Stimulated activated CD8-positive, alpha-beta memory T cell treated with anti-CD3 and anti-CD28 coated beads, Interleukin-15, amount 100 ng/mL, for 4 hours (primary cell): ENCODE measurements around the gene CITED2.
"Not testable (repeated sequence)": the region's sequence is repeated elsewhere in the genome, so short reads cannot be mapped to it uniquely, and the experiment has no call there.

Experiments
- DNase-seq, 2 donors: peaks; one replicate each; pipeline ENCODE4 v3.0.0-alpha.2; 2020; ENCODE audit warnings: low read depth in 2 of 2

CITED2 gene

GRCh38 chr6:139374357-139375225, at the start of gene CITED2:
Gene CITED2, minus strand, starts transcription at chr6:139374648. Its CDS starts 704 bp downstream, at chr6:139373944.
- peak; percentile 82 for DNase-seq

GRCh38 chr6:139423037-139423703, 48.7 kb upstream of the CITED2 start:
- no peak for DNase-seq

GRCh38 chr6:139422105-139423036, 47.9 kb upstream of the CITED2 start:
- DNase-seq, result no peak

- DNase-seq, result no peak
Observed at GRCh38 chr6:139418481-139419132, 44.2 kb upstream of the CITED2 start.

GRCh38 chr6:139416146-139416545, 41.7 kb upstream of the CITED2 start:
- no peak for DNase-seq

- no peak for DNase-seq
Observed at GRCh38 chr6:139415365-139415764, 40.9 kb upstream of the CITED2 start.

- DNase-seq, result not testable (repeated sequence)
Observed at GRCh38 chr6:139412103-139412502, 37.7 kb upstream of the CITED2 start.

- no peak for DNase-seq
Observed at GRCh38 chr6:139409026-139409425, 34.6 kb upstream of the CITED2 start.

- no peak for DNase-seq
Observed at GRCh38 chr6:139407718-139408222, 33.3 kb upstream of the CITED2 start.

- no peak for DNase-seq
Observed at GRCh38 chr6:139406577-139407343, 32.3 kb upstream of the CITED2 start.

- DNase-seq, result no peak
Observed at GRCh38 chr6:139402876-139403386, 28.5 kb upstream of the CITED2 start.

- no peak for DNase-seq
Observed at GRCh38 chr6:139398658-139399057, 24.2 kb upstream of the CITED2 start.

GRCh38 chr6:139395891-139396301, 21.4 kb upstream of the CITED2 start:
- DNase-seq, result no peak

GRCh38 chr6:139395371-139395770, 20.9 kb upstream of the CITED2 start:
- no peak for DNase-seq

GRCh38 chr6:139394027-139394649, 19.7 kb upstream of the CITED2 start:
- no peak for DNase-seq

- DNase-seq, result no peak
Observed at GRCh38 chr6:139392794-139393193, 18.3 kb upstream of the CITED2 start.

GRCh38 chr6:139391709-139392108, 17.3 kb upstream of the CITED2 start:
- no peak for DNase-seq

- no peak for DNase-seq
Observed at GRCh38 chr6:139390447-139390846, 16.0 kb upstream of the CITED2 start.

- DNase-seq, result no peak
Observed at GRCh38 chr6:139388384-139388783, 13.9 kb upstream of the CITED2 start.

GRCh38 chr6:139386404-139386803, 12.0 kb upstream of the CITED2 start:
- DNase-seq, result no peak
